NT2/D1 (cell line): Measurements from ENCODE around the gene MSANTD2.

ENCODE experiments used
- DNase-seq: peaks from one replicate; pipeline ENCODE4 v3.0.0-alpha.2; 2011; ENCODE audit warnings: low read depth, low spot score
- H3K27me3 ChIP-seq: 2 replicates; pipeline ENCODE4 v1.6.0; 2011; ENCODE audit warnings: mild to moderate bottlenecking; ENCODE audit not compliant: insufficient read length, insufficient read depth
- H3K36me3 ChIP-seq: 2 replicates; pipeline ENCODE4 v1.6.1; 2011; ENCODE audit warnings: mild to moderate bottlenecking, low read length, mixed read lengths; ENCODE audit not compliant: insufficient read depth, insufficient read length
- H3K4me1 ChIP-seq: 2 replicates; pipeline ENCODE4 v1.5.1; 2011; ENCODE audit not compliant: insufficient read depth, insufficient read length
- H3K4me3 ChIP-seq: 2 replicates; pipeline ENCODE4 v1.5.1; 2011; ENCODE audit warnings: low read depth; ENCODE audit not compliant: insufficient read length
- H3K9ac ChIP-seq: 2 replicates; pipeline ENCODE4 v1.6.0; 2011; ENCODE audit warnings: low read depth; ENCODE audit not compliant: insufficient read length
- H3K9me3 ChIP-seq: 2 replicates; pipeline ENCODE4 v1.5.1; 2011; ENCODE audit warnings: mild to moderate bottlenecking, low read length; ENCODE audit not compliant: insufficient read depth
- SUZ12 ChIP-seq: IDR thresholded peaks from 2 replicates; pipeline ENCODE4 v1.6.1; 2011; ENCODE audit not compliant: insufficient read length, insufficient read depth; ENCODE audit errors: extremely low read depth
- YY1 ChIP-seq: IDR thresholded peaks from 2 replicates; pipeline ENCODE4 v1.6.1; 2011; ENCODE audit not compliant: insufficient read length, insufficient read depth
- ZNF274 ChIP-seq: IDR thresholded peaks from 2 replicates; pipeline ENCODE4 v1.6.1; 2011; ENCODE audit warnings: mild to moderate bottlenecking, low read depth, low read length

The MSANTD2 gene

DNA sequence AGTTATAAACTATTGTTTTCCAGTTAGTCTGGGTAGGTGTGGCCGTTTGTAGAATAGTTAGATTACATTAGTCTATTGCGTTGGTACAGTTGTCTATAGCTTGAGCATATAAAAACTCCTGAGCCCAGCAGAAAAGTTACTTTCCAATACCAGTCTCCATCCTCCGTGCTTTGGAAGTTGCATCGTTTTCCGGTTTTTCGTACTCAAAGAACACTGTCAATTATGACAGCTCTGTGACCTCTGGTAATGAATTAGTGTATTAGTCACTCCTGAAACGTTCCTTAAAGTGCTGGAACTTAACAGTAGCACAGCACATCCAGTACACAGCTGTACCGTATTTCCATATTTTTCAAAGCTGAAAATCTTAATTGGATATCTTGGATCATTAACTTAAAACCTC is 808 bp upstream of the MSANTD2 start:
- no peak for DNase-seq
- peak overlapping the region; percentile 92 for H3K9ac ChIP-seq
- peak overlapping the region; percentile 78 for H3K4me3 ChIP-seq
- no peaks in the 10 kb centered on the region for H3K27me3 ChIP-seq
- no peak for TF ChIP-seq SUZ12
- no peak for TF ChIP-seq YY1
- TF ChIP-seq ZNF274: no peak
- H3K9me3 ChIP-seq: no peaks in the 10 kb centered on the region
- H3K36me3 ChIP-seq: peaks cover 2% of the 10 kb centered on the region
- no peaks in the 10 kb centered on the region for H3K4me1 ChIP-seq

DNA sequence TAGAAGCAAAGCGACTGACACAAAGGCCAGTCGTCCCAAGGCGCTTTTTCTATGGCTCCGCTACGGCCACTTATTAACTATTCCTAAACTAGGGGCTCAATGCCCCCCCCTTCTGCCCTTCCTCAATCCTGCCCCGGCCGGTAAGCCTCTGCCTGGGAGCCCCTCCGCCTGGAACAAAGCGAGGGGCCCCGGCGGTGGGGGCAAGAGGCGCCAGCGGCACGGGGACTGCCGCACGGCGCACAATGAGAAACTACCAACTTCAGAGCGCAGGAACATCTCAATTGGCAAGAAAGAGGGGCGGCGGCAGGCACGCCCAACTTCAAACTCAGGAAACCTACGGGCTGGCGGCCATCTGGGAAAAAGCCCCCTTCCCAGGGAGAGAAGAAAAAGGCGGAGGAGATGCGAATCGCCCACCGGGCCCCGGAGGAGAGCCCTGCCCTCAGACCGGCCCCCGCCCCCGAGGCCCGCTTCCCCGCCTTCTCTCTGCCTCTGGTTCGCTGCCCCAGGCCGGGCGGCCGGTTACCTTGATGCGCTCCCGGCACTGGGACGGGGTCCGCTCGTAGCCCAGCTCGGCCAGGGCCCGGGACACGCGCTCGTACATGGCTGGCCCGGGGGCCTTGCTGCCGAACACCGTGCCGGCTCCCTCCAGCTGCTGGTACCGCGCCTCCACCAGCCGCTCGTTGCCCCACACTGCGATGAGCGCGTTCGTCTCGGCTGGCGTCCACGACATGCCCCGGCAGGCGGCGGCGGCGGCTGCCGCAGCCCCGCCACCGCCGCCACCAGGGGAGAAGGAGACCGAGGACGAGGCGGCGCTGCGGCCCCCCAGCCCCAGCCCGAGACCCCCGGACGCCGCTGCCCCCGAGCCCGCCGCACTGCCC is 619 bp downstream of the MSANTD2 start:
- Histone ChIP-seq H3K9me3 (no peaks in the 10 kb centered on the region), H3K9ac (peak overlapping the region; percentile 92), H3K36me3 (no peaks in the 10 kb centered on the region), H3K4me3 (peak overlapping the region; percentile 78), H3K27me3 (no peaks in the 10 kb centered on the region), H3K4me1 (no peaks in the 10 kb centered on the region)
- peak; percentile 18 for DNase-seq
- TF ChIP-seq SUZ12 (no peak), YY1 (no peak), ZNF274 (no peak)

- H3K4me3 ChIP-seq: peak overlapping the region; percentile 78
Measured at GRCh38 chr11:124798991-124799347, 1.2 kb downstream of the MSANTD2 start.

DNA sequence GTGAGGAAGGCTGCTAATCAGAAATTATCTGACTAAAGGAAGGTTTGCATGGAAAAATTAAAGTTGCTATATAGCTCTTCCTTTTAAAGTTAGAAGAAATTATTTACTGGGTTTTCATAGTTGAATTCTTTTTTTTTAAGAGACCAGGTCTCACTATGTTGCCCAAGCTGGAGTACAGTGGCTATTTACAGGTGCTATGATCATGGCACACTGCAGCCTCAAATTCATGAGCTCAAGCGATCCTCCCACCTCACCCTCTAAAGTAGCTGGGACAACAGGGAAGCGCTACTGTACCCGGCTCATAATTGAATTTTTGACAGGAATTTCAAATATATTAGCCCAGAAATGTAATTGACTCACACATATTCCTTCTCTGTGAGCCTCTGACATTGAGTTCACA is 3.9 kb downstream of the MSANTD2 start:
- TF ChIP-seq SUZ12: no peak
- no peak for TF ChIP-seq YY1
- no peak for TF ChIP-seq ZNF274
- Histone ChIP-seq H3K36me3 (no peaks in the 10 kb centered on the region), H3K9ac (no peak overlapping the region), H3K9me3 (no peaks in the 10 kb centered on the region), H3K27me3 (no peaks in the 10 kb centered on the region), H3K4me1 (no peaks in the 10 kb centered on the region), H3K4me3 (no peak overlapping the region)
- DNase-seq: no peak

More at GRCh38 chr11:124798991-124799347, 1.2 kb downstream of the MSANTD2 start:
- H3K36me3 ChIP-seq: no peaks in the 10 kb centered on the region
- H3K9me3 ChIP-seq: no peaks in the 10 kb centered on the region
- no peaks in the 10 kb centered on the region for H3K4me1 ChIP-seq
- TF ChIP-seq SUZ12: no peak
- no peak for TF ChIP-seq ZNF274
- DNase-seq: peak; percentile 18
- H3K27me3 ChIP-seq: no peaks in the 10 kb centered on the region
- H3K9ac ChIP-seq: peak overlapping the region; percentile 92

GRCh38 chr11:124793466-124794278 is 6.5 kb downstream of the MSANTD2 start:
- H3K9ac ChIP-seq: no peak overlapping the region
- TF ChIP-seq YY1 (no peak), ZNF274 (no peak), SUZ12 (no peak)
- no peak overlapping the region for H3K4me3 ChIP-seq
- H3K9me3 ChIP-seq: no peaks in the 10 kb centered on the region
- no peaks in the 10 kb centered on the region for H3K36me3 ChIP-seq
- no peaks in the 10 kb centered on the region for H3K4me1 ChIP-seq
- no peaks in the 10 kb centered on the region for H3K27me3 ChIP-seq
- DNase-seq: peak; percentile 43

DNA sequence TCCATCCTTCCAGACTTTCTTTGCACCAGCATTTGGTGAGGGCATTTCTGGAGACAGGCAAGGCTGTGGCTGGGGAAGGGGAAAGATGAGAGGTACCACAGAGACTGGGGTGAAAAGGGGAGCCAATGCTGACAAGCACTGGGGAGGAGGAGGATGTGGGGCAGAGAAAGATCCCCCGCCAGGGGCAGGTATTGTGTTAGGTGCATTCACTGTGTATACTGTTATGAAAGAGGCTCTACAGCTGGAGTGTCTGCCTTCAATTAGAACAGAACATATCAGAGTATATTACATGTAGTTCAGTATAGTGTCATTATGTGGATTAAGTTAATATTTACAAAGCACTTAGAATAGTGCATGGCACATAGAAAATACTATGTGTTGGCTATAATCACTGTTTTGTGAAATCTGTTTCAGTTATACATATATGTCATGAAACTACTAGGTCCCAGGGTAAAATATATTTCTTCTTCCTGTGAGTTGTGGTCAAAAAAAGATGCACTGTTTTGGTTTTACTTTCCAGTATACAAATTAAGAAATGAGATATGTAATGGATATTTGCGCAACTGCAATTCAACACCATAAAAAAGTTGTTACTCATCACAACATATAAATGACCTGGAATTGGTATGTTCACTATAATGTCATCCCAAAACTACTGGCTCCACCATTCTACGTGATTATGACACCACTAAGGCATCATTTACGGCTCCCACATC is 8.4 kb downstream of the MSANTD2 start:
- Histone ChIP-seq H3K9me3 (no peaks in the 10 kb centered on the region), H3K36me3 (no peaks in the 10 kb centered on the region), H3K4me1 (no peaks in the 10 kb centered on the region), H3K9ac (no peak overlapping the region), H3K4me3 (no peak overlapping the region), H3K27me3 (no peaks in the 10 kb centered on the region)
- TF ChIP-seq ZNF274: no peak
- no peak for TF ChIP-seq SUZ12
- DNase-seq: no peak

- Histone ChIP-seq H3K9me3 (no peaks in the 10 kb centered on the region), H3K36me3 (peaks cover 4% of the 10 kb centered on the region), H3K4me1 (no peaks in the 10 kb centered on the region), H3K9ac (no peak overlapping the region), H3K4me3 (no peak overlapping the region), H3K27me3 (no peaks in the 10 kb centered on the region)
- DNase-seq: no peak
- TF ChIP-seq YY1: no peak
- no peak for TF ChIP-seq ZNF274
- no peak for TF ChIP-seq SUZ12
Measured at GRCh38 chr11:124788521-124788920, 11.7 kb downstream of the MSANTD2 start.
